B cell (primary cell): Measurements from ENCODE around the gene ZBTB37.

Experiments
- EZH2 ChIP-seq: IDR thresholded peaks from 2 replicates; pipeline ENCODE4 v1.6.1; 2012; ENCODE audit warnings: borderline replicate concordance, low read depth, mild to moderate bottlenecking, moderate library complexity, low read length; ENCODE audit not compliant: insufficient read depth, poor library complexity, severe bottlenecking
- TF ChIP-seq, protein P1 (sequence below): fragments of 200-600 bp; IDR thresholded peaks from one replicate; pipeline ENCODE4 v1.8.0; 2022; ENCODE audit warnings: antibody characterized with exemption, mild to moderate bottlenecking

DNA sequence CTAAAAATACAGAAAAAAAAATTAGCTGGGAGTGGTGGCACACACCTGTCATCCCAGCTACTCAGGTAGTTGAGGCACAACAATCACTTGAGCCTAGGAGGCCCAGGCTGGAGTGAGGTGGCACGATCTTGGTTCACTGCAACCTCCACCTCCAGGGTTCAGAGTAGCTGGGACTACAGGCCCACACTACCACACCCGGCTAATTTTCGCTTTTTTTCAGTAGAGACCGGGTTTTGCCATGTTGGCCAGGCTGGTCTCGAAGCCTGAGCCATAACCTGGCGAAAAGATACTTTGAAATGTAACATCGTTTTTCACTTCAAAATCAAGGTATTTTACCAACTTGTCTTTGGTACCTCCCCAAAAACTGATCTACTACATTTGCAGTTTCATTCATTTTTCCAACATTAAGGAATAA, 6.4 kb upstream of the ZBTB37 start:
- no peak for TF ChIP-seq EZH2
- TF ChIP-seq, protein P1, sequence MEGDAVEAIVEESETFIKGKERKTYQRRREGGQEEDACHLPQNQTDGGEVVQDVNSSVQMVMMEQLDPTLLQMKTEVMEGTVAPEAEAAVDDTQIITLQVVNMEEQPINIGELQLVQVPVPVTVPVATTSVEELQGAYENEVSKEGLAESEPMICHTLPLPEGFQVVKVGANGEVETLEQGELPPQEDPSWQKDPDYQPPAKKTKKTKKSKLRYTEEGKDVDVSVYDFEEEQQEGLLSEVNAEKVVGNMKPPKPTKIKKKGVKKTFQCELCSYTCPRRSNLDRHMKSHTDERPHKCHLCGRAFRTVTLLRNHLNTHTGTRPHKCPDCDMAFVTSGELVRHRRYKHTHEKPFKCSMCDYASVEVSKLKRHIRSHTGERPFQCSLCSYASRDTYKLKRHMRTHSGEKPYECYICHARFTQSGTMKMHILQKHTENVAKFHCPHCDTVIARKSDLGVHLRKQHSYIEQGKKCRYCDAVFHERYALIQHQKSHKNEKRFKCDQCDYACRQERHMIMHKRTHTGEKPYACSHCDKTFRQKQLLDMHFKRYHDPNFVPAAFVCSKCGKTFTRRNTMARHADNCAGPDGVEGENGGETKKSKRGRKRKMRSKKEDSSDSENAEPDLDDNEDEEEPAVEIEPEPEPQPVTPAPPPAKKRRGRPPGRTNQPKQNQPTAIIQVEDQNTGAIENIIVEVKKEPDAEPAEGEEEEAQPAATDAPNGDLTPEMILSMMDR: no peak
